Neural cell (in vitro differentiated cells): ENCODE results near the gene DNAJC15.

Experiments
- EP300 ChIP-seq: fragments of 450-650 bp; conservative IDR thresholded peaks from 2 replicates; pipeline ENCODE4 v1.6.1; 2014; ENCODE audit warnings: antibody characterized with exemption, mild to moderate bottlenecking, moderate library complexity; ENCODE audit not compliant: poor library complexity, severe bottlenecking
- EZH2 ChIP-seq: fragments of 200-600, 300-800 bp; shearing (Covaris generic), sonication (generic); IDR thresholded peaks from 2 replicates; pipeline ENCODE4 v1.6.1; 2014; ENCODE audit warnings: antibody characterized with exemption, low read length, borderline replicate concordance, mild to moderate bottlenecking; ENCODE audit not compliant: insufficient read depth, poor library complexity, severe bottlenecking
- MXI1 ChIP-seq: fragments of 450-650 bp; conservative IDR thresholded peaks from 2 replicates; pipeline ENCODE4 v1.6.1; 2014; ENCODE audit warnings: antibody characterized with exemption, mild to moderate bottlenecking; ENCODE audit not compliant: poor library complexity, severe bottlenecking
- POLR2AphosphoS5 ChIP-seq: IDR thresholded peaks from 2 replicates; pipeline ENCODE4 v1.6.1; 2012
- RAD21 ChIP-seq: fragments of 450-650 bp; conservative IDR thresholded peaks from 2 replicates; pipeline ENCODE4 v1.6.1; 2014; ENCODE audit warnings: antibody characterized with exemption, mild to moderate bottlenecking, moderate library complexity
- SMC3 ChIP-seq: fragments of 450-650 bp; conservative IDR thresholded peaks from 2 replicates; pipeline ENCODE4 v1.6.1; 2014; ENCODE audit warnings: antibody characterized with exemption, mild to moderate bottlenecking, moderate library complexity; ENCODE audit not compliant: poor library complexity
- TAF1 ChIP-seq: IDR thresholded peaks from 2 replicates; pipeline ENCODE4 v1.6.1; 2012; ENCODE audit warnings: low read depth
- TF ChIP-seq, protein P1 (sequence below): fragments of 450-650 bp; IDR thresholded peaks from 2 replicates; pipeline ENCODE4 v1.5.1; 2014; ENCODE audit warnings: antibody characterized with exemption, mild to moderate bottlenecking, moderate library complexity; ENCODE audit not compliant: poor library complexity, severe bottlenecking
- TF ChIP-seq, protein P2 (sequence below): IDR thresholded peaks from 2 replicates; pipeline ENCODE4 v1.6.1; 2012; ENCODE audit warnings: borderline replicate concordance

DNA sequence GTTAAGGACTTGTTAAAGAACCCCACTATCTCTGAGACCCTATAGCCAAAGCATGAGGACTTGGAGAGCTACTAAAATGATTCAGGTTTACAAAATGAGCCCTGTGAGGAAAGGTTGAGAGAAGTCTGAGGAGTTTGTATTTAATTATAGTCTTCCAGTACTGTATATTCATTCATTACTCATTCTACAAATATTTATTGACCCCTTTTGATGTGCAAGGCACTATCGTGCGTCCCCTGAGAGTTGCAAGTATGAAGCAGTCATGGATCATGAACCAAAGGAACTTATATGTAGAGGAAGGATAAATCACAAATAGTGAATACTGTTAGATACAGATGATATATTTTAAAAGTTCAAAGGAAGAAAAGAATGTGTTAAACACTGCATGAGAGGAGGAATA, 84.4 kb downstream of the DNAJC15 start:
- TF ChIP-seq SMC3, result no peak
- TF ChIP-seq, protein P1, sequence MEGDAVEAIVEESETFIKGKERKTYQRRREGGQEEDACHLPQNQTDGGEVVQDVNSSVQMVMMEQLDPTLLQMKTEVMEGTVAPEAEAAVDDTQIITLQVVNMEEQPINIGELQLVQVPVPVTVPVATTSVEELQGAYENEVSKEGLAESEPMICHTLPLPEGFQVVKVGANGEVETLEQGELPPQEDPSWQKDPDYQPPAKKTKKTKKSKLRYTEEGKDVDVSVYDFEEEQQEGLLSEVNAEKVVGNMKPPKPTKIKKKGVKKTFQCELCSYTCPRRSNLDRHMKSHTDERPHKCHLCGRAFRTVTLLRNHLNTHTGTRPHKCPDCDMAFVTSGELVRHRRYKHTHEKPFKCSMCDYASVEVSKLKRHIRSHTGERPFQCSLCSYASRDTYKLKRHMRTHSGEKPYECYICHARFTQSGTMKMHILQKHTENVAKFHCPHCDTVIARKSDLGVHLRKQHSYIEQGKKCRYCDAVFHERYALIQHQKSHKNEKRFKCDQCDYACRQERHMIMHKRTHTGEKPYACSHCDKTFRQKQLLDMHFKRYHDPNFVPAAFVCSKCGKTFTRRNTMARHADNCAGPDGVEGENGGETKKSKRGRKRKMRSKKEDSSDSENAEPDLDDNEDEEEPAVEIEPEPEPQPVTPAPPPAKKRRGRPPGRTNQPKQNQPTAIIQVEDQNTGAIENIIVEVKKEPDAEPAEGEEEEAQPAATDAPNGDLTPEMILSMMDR, result no peak
- TF ChIP-seq, protein P2, sequence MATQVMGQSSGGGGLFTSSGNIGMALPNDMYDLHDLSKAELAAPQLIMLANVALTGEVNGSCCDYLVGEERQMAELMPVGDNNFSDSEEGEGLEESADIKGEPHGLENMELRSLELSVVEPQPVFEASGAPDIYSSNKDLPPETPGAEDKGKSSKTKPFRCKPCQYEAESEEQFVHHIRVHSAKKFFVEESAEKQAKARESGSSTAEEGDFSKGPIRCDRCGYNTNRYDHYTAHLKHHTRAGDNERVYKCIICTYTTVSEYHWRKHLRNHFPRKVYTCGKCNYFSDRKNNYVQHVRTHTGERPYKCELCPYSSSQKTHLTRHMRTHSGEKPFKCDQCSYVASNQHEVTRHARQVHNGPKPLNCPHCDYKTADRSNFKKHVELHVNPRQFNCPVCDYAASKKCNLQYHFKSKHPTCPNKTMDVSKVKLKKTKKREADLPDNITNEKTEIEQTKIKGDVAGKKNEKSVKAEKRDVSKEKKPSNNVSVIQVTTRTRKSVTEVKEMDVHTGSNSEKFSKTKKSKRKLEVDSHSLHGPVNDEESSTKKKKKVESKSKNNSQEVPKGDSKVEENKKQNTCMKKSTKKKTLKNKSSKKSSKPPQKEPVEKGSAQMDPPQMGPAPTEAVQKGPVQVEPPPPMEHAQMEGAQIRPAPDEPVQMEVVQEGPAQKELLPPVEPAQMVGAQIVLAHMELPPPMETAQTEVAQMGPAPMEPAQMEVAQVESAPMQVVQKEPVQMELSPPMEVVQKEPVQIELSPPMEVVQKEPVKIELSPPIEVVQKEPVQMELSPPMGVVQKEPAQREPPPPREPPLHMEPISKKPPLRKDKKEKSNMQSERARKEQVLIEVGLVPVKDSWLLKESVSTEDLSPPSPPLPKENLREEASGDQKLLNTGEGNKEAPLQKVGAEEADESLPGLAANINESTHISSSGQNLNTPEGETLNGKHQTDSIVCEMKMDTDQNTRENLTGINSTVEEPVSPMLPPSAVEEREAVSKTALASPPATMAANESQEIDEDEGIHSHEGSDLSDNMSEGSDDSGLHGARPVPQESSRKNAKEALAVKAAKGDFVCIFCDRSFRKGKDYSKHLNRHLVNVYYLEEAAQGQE, result no peak
- no peak for TF ChIP-seq POLR2AphosphoS5
- TF ChIP-seq EZH2, result no peak
- no peak for TF ChIP-seq EP300
- TF ChIP-seq TAF1, result no peak
- TF ChIP-seq MXI1, result no peak
- TF ChIP-seq RAD21, result no peak
